ENCODE results near the gene ZIC2.

ZIC2 gene

DNA sequence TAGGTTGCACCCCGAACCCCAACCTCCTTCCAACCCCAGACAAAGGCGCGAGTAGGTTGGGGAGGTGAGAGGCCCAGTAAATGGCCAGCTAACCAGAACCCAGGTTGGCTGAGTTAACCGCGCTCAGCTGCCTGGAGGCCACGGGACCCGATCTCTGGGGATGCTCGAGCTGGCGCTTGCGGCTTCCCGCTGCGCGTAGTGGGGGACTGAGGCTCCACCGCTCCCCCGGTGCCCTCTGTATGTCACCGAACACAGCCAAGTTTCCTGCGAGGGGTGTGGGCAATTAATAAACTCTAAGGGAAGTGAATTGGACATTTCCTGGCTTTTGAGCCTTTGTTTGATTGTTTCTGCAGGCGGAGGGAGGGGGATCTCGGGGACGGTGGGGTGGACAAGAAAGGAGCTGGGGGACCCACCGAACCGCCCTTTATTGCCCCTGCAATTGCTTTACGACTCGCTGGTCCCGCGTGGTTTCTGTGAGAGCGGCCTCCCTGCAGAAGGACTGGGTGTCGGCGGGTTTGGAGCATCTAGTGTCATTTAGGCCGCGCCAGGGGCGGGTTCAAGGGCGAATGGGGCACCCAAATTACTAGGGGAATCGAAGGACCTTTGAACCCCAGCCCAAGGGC lies 6.5 kb upstream of the ZIC2 start:
- DNase-seq: no peak

DNA sequence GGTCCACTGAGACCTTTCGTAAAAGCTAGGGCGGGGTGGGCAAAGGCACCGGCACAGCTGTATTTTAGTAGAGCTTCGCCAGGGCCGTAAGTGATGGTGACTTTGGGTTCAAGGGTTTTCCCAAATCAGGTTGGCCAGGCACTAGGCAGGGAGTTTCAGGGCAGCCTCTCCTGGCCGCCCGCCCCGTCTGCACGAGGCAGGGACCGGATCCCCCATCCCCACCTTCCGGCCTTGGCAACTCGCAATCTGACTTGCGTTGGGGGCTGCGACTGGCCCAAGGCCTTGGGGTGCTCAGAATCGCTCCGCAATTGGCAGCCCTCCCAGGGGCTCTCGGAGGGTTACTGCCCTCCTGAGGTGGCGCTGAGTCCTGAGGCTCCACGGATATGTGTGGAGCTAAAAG lies 6.0 kb upstream of the ZIC2 start:
- DNase-seq: no peak

DNA sequence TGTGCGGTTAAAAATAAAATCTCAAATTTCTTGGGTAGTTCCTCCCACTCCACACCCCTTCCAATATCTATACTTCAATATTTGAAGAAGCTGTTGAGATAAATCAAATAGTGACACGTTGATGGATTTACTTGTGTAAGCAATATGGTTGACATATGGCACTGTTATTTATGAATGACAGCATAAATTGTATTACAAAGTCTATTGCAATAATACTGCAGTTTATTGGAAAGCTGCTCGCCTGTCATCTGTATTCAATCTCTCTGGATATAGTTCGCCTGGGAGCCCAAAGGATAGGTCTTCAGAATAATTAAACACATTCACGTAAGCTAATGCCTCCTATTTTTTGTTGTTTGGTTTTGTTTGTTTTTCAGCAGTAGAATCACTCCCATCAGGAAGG lies 5.0 kb upstream of the ZIC2 start:
- no peak for DNase-seq

DNA sequence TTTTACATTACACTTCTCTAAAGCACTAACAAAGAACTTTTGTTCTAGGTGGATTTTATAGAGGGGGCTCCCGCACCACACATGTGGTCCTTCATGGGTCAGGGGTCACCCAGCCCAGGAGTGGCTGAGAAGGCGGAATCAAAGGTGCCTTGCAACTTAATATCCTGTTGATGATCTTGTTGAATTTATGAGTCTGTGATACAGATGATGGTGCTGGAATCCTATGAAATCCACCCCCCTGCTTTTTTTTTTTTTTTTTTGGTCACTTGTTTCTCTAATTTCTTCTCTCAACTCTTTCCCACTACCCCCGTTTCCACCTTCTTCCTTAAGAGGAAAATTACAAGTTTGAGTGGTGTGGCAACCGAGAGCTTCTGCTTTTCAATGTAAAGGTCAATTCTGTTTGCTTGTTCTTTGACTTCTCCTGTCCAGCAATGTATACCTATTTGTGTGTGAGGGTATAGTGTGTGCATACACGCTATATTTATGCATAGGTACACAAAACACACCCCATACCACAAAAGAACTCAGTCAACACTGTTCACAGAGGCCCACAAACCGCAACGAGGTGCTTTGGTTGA lies 4.2 kb upstream of the ZIC2 start:
- no peak for DNase-seq

DNA sequence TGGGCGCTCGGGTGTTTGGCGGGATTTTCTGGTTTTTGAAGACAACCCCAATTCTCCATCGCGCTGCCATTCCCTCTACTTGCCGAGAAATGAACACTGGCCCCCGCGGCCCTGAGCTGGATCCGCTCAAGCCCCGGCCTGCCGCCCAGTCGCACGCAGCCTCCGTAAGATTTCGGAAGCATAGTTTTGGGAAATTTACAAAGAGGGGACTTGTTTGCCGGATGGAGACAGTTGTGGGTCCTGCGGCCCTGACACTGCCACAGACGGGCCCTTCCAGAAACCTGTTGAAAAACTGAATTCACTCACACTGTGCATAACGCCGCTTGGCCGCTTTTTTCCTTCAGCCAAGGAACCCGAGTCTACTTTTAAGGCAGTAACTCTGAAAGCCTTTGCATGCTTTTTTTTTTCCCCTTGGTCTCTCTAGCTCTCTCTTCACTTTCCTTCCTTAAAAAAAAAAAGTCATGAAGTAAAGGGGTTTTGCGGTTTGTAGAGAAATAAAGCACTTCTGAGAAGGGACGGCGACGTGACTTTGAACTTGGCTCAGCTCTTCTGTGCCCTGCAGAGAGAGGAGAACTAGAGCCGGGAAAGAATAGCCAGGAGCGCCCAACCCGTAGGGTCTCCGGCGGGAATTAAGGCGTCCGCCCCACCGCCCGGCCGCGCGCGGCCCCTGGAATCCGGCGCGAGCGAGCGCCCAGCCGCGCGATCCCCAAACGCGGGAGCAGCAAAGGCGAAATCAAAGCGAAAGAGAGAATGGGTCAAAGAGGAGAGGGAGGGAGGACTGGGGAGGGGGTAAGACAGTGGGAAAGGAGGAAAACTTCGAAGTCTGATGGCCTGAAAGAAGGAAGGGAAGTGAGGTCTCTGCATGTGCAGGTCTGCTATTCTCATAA lies 3.4 kb upstream of the ZIC2 start:
- DNase-seq: no peak

DNA sequence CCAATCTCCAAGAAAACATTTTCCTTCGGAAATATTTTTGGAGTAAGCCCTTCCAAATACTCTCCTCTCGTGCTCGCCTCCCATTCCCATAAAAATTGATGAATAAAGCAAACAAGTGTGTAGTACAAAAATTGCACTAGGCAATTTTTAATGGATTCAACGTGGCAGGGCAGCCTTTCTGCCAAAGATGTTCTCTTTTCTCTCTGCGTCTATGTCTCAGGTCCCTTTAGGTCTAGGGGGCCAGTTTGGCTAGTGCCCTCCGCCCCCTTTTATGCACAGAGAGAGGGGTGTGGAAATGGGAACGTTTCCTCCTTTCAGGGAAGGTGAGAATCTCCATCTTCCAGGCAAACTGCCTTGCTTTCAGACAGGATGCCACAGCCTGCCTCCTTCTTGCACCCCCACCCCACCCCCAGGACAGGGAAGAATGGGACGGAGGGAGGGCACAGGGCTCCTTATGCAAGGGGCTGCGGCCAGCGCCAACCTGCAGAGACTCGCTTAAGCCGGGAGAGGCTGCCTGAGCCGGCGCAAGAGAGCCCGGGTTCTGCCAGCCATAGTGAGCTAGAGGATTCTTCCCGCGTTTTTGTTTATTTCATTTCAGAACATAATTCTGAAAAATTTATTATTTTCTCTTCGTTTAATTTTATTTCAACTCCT lies 2.7 kb upstream of the ZIC2 start:
- no peak for DNase-seq

DNA sequence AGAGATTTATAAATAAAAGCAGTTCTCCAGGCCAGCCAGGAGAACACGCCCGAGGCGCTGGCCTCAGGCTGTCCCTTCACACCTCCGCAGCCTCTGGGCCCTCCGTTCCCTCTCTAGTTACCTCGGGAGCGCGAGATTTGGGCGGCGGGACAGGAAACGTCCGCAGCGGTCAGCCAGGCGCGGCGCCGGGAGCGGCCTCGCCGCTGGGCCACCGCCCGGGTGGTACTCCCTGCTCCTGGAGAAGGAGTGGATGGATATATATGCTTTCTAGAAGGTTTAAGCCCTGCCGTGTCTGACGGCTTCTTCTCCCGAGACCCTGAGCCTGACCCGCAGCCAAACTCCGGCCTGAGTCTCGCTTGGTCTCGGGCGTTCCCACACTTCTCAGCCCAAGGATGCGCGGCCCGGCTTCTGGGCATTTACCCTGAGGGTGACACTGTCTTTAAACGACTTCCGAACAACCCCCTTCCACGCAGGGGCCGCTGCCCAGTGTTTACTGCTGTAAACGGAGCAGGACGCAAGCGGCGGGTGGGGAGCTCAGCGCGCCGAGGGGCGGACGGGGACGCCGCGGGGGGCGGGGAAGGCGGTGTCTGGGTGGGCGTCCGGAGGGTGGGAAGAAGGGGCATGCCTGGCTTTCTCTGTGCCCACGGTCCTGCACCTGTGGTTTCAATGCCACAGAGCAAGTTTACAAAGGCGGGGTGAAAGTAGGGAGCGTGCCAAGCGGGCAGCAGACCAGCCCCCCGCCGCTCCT lies 2.0 kb upstream of the ZIC2 start:
- peak; percentile 33 for DNase-seq

DNA sequence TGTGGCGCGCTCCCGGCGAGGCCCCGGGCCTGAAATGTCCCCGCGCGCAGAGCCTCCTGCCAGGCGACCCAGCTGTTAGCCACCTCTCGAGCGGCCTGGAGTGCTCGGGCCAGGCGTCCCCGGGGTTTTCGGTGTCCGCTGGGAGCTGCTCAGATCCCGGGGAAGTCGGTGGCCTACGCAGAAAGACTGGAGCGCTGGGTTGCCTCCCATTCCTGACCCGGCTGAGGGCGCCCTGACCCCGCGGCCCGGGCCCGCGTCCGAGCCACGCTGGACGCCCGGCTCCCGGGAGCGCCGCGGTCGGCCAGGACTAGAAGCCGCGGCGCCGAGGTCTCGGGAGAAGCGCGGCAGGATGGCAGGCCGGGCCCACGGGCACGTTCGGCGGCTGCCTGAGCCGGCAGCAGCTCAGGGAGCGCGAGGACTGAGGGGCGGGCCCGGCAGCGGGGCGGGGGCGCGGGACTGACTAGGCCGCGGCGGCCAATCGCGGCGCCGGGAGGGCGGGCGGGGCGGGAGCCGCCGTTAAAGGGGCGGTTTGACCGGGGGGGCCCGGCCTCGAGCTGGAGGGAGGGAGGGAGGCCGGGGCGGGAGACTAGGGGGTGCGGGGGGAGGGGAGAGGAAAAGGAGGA lies 1.3 kb upstream of the ZIC2 start:
- peak; percentile 75 for DNase-seq

DNA sequence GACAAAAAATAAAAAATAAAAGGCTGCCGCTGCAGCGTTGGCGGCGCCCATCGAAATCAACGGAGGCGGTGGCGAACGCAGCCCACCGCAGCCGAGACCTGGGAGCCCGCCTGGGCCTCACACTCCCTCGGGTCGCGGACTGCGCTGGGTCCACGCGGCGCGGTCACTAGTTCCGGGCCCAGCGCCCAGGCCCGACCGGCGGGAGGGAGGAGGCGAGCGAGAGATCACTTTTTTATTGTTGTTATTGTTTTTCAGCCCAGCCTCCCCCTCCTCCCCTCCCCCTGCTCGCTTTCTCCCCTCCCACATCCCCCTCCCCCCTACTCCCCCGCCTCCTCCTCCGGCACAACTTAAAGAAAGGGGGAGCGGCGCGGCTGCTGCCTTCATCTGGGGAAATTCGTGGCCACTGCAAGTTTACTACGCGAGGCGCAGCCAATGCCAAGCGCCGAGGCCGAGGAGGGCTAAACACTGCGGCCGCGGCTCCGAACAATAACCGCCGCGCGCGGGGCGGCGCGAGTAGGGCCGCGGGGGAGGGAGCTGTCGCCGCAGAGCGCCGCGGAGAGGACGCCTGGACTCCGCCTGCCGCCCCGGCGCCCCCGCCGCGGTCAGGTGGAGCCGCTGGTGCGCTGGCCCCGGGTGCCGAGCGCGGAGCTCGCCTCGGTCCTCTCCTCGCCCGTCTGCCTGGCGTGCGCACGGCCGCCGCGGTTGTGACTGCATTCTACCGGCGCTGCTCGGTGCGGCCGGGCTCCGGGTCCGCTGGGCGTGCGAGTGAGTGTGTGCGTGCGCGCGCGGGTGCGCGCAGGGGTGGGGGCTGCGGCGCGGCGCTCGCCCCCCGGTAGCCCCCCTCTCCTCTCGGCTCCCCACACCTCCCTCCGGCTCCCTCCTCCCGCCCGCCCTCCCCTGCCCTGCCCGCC lies 505 bp upstream of the ZIC2 start:
- peak; percentile 40 for DNase-seq

DNA sequence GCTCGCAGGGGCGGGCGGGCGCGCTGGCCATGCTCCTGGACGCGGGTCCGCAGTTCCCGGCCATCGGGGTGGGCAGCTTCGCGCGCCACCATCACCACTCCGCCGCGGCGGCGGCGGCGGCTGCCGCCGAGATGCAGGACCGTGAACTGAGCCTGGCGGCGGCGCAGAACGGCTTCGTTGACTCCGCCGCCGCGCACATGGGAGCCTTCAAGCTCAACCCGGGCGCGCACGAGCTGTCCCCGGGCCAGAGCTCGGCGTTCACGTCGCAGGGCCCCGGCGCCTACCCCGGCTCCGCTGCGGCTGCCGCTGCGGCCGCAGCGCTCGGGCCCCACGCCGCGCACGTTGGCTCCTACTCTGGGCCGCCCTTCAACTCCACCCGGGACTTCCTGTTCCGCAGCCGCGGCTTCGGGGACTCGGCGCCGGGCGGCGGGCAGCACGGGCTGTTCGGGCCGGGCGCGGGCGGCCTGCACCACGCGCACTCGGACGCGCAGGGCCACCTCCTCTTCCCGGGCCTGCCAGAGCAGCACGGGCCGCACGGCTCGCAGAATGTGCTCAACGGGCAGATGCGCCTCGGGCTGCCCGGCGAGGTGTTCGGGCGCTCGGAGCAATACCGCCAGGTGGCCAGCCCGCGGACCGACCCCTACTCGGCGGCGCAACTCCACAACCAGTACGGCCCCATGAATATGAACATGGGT lies 599 bp downstream of the ZIC2 start:
- peak; percentile 41 for DNase-seq

DNA sequence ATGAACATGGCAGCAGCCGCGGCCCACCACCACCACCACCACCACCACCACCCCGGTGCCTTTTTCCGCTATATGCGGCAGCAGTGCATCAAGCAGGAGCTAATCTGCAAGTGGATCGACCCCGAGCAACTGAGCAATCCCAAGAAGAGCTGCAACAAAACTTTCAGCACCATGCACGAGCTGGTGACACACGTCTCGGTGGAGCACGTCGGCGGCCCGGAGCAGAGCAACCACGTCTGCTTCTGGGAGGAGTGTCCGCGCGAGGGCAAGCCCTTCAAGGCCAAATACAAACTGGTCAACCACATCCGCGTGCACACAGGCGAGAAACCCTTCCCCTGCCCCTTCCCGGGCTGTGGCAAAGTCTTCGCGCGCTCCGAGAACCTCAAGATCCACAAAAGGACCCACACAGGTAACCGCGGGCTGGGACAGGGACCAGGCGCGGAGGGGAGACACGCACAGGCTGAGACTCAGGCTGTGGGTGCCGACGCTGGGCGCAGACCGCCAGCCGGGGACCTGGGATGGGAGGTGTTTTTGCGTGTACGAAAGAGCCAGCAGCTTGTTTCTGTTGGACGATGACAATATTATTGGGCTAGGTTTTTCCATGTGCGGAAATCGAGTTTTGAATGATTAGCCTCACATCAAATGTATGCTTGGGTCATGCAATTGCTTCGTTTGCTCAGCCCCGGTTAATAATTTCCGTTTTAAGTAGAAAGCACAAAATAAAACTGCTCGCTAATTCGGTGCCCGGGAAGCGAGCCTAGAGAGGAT lies 1.3 kb downstream of the ZIC2 start:
- peak; percentile 26 for DNase-seq

DNA sequence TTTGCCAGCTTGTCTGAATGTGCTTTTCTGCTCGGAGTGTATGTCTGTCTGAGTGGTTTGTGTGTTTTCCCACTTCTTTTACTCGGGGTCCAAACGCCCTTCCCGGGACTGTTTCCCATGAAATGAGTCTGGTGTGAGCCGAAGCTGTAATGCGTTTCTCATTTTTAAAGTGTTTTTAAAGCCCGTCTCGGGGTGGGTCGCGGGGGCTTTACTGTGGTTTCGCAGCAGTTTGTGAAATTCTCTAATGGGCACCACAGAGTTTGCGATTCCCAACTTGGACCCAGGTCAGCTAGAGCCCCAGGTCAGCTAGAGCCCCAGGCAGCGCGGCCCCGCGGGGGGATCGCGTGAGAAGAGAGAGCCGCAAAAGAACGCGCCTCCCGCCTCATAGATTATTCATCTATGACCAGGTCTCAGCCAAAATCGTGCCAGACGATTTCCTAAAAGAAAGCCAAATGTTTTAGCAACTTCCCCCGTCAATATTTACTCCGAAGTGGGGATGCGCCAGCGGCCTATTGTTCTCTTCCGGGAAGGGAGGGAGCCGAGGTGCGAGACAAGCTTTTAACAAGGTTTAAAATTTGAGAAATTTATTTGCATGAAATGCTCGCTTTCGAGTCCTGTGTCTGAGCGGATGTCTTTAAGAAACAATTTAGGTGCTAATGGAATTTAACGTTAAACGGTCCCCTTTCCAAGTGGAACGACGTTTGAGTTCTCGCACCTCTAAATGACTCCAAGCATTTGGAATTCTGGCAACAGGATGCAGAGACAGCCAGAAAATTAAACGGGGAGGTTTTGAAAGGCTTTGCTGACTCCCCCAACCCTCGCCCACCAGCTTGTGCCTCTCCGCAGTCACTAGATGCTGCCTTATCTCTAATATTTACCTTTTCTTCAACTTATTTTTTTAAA lies 2.2 kb downstream of the ZIC2 start:
- DNase-seq: no peak

DNA sequence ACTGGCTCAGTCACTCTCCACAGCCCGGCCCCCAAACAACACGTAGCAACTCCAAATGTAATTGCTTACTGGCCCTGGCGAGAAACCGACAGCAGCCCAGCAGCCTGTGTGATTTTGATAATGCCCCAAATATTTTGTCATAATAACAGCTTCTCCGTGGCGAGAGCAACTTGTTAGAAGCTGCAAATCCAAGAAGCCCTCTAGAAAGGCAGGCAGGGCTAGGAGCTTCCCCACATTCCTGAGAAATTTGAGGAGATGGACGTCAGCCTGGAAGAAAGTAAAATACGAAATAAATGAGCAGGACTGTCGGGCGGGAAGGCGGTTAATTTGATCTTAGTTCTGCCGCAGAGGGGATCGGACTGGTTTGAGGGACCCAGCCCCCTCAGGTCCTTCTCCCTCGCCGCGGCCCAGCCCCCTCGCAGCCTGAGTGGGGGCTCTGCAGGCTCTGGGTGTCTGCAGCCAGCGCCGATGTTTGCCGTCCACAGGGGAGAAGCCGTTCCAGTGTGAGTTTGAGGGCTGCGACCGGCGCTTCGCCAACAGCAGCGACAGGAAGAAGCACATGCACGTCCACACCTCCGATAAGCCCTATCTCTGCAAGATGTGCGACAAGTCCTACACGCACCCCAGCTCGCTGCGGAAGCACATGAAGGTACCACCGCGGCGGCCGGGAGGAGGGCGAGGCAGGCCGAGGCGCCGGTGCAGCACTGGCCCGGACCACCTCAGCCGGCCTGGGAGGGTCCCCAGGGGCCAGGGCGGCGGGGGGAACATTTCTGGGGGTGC lies 3.1 kb downstream of the ZIC2 start:
- peak; percentile 34 for DNase-seq

DNA sequence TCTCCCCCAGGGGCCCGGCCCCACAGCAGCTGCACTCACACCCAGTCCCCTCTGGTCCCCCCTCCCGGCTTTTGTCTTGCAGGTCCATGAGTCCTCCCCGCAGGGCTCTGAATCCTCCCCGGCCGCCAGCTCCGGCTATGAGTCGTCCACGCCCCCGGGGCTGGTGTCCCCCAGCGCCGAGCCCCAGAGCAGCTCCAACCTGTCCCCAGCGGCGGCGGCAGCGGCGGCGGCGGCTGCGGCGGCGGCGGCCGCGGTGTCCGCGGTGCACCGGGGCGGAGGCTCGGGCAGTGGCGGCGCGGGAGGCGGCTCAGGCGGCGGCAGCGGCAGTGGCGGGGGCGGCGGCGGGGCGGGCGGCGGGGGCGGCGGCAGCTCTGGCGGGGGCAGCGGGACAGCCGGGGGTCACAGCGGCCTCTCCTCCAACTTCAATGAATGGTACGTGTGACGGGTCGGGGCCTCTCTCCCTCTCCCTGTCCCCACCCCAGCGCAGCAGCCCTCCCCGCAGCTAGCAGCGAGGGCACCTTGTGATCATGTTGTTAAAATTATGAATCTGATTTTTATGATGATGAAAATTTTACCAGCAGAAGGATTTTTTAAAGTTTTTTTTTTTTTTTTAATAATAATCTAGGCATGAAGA lies 3.8 kb downstream of the ZIC2 start:
- peak; percentile 37 for DNase-seq

DNA sequence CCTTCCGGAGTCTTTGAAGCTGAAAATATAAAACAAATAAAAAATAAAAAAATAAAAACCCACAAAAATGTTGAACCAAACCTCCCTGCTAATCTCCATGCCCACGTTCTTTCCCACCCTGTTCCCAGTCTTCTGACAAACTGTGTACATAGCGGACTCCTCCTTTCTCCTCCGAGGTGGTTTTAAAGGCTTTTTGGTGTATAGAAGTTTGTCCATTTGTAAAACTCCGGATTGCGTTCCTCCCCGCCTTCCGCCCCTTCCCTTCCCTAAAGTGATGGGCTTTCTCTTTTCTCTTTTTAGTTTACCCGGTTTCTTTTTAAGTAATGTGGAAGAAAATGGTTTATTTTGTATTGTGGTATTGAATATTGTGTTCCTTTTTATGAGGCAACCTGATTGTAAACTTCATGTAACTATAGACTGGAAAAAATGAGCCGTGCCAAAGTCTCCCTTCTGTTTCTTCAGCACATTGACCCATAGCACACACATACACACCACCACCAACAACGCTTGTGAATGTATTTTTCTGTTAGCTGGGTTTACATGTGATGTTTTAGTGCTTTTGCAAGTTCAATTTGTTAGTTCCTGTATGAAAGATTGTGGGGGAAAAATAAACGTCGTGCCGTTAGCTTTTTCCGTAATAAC lies 4.4 kb downstream of the ZIC2 start:
- no peak for DNase-seq

DNA sequence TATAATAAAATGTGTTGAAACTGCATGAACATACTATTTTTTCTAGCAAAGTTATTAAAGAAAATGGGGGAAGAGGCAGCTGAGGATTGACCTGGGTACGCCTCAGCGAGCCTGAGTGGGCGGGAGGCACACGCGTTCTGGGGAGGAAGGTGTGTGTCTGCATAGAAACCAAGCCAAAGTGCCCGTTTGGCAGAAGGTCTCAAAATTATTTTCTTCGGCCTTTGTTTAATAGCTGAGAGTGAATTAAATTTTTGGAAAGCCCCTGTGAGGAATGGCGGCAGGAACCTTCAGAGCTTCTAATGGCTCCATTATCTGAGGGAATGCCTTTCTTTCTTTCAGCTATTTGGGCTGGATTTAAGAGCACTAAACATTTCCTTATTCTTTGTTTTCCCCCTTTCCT lies 5.2 kb downstream of the ZIC2 start:
- no peak for DNase-seq

Data from stimulated activated CD8-positive, alpha-beta memory T cell treated with anti-CD3 and anti-CD28 coated beads, Interleukin-4, amount 100 ng/mL, for 48 hours (primary cell).